Uterus (tissue), 4 donors: ENCODE measurements around the gene UQCRC2. TPM values are rescaled to one million over a fixed set of nuclear protein-coding genes. Genes with fewer than 3 reads are reported as not detected.

Experiments used
- DNase-seq, 2 donors: peaks; one replicate each; pipeline ENCODE4 v3.0.0-alpha.2; 2019 to 2020
- H3K27ac ChIP-seq, 2 donors: fragments of 200-600 bp; sonication (generic); 1 replicate in 1 of 2; 2 replicates in 1 of 2; pipeline ENCODE4 v1.5.1; 2016 to 2018
- H3K27me3 ChIP-seq, 2 donors: fragments of 200-600 bp; sonication (generic); one replicate each; pipeline ENCODE4 v1.5.1; 2018 to 2019; ENCODE audit warnings: control low read depth in 1 of 2
- H3K36me3 ChIP-seq, 2 donors: fragments of 200-600 bp; sonication (generic); one replicate each; pipeline ENCODE4 v1.5.1; 2019; ENCODE audit warnings: control low read depth in 1 of 2
- H3K4me1 ChIP-seq, 2 donors: fragments of 200-600 bp; sonication (generic); one replicate each; pipeline ENCODE4 v1.5.1; 2018 to 2019; ENCODE audit warnings: control low read depth in 1 of 2
- H3K4me3 ChIP-seq, 2 donors: fragments of 200-600 bp; sonication (generic); 1 replicate in 1 of 2; 2 replicates in 1 of 2; pipeline ENCODE4 v1.5.1; 2018 to 2019; ENCODE audit warnings: mild to moderate bottlenecking in 1 of 2
- H3K9me3 ChIP-seq, 2 donors: fragments of 200-600 bp; sonication (generic); one replicate each; pipeline ENCODE4 v1.5.1; 2019; ENCODE audit warnings: control low read depth in 1 of 2
- POLR2A ChIP-seq, 2 donors: fragments of 450-650 bp; IDR thresholded peaks; one replicate each; pipeline ENCODE4 v1.6.1; 2016; ENCODE audit warnings: antibody characterized with exemption in 2 of 2, mild to moderate bottlenecking in 1 of 2, moderate library complexity in 1 of 2
- intact Hi-C: fragments of 100-400 bp; cut with DNase I; formaldehyde crosslinking; loops from one replicate; pipeline ENCODE4 v1.15.1; 2023; ENCODE audit warnings: low total_unique reads
- total RNA-seq, 4 donors: library from RNA; depleted of rRNA in 3 of 4; stranded (reverse); fragments of >200 nt in 3 of 4; gene quantifications; one replicate each; pipeline versions ENCODE4 v1.1.0 to v1.2.4, GENCODE V29; 2014 to 2023
- TF ChIP-seq, protein P1 (sequence below), 4 experiments: fragments of 200-600 bp in 2 of 4; fragments of 450-650 bp in 2 of 4; sonication (generic) in 2 of 4; IDR thresholded peaks; one replicate each; pipeline ENCODE4 v1.5.1; 2016 to 2019; ENCODE audit warnings: antibody characterized with exemption in 4 of 4, mild to moderate bottlenecking in 2 of 4, moderate library complexity in 1 of 4
- donor health status: DM: yes; HTN: yes; CAD: no.

Gene UQCRC2
- total RNA-seq, 4 donors from 2014 or later = 66.8 to 230 (median 152) TPM

DNA sequence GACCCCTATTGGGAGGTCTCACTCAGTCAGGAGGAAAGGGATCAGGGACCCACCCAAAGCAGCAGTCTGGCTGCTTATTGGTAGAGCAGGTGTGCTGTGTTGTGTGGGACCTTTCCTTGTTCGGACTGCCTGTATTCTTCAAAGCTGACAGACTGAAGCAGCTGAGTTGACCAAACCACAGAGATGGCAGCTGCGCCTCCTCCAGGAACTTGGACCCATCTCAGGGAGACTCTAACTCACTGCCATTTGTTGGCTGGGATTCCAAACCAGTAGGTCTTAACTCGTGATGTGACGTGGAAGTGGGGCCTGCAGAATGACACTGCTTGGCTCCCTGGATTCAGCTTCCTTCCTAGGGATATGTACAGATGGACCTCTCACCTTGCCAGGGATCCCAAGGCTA is 9.6 kb upstream of the UQCRC2 start:
- intact Hi-C loops = no loop called here
- Histone ChIP-seq H3K27ac (no peak overlapping the region), H3K4me3 (no peak overlapping the region), H3K36me3 (no peaks in the 10 kb centered on the region), H3K4me1 (no peaks in the 10 kb centered on the region), H3K27me3 (no peaks in the 10 kb centered on the region), H3K9me3 (no peaks in the 10 kb centered on the region)
- no peak for DNase-seq
- TF ChIP-seq, protein P1, sequence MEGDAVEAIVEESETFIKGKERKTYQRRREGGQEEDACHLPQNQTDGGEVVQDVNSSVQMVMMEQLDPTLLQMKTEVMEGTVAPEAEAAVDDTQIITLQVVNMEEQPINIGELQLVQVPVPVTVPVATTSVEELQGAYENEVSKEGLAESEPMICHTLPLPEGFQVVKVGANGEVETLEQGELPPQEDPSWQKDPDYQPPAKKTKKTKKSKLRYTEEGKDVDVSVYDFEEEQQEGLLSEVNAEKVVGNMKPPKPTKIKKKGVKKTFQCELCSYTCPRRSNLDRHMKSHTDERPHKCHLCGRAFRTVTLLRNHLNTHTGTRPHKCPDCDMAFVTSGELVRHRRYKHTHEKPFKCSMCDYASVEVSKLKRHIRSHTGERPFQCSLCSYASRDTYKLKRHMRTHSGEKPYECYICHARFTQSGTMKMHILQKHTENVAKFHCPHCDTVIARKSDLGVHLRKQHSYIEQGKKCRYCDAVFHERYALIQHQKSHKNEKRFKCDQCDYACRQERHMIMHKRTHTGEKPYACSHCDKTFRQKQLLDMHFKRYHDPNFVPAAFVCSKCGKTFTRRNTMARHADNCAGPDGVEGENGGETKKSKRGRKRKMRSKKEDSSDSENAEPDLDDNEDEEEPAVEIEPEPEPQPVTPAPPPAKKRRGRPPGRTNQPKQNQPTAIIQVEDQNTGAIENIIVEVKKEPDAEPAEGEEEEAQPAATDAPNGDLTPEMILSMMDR (IDR thresholded peaks at IDR 0.05) = no peak
- no peak for TF ChIP-seq POLR2A (IDR thresholded peaks at IDR 0.05)

DNA sequence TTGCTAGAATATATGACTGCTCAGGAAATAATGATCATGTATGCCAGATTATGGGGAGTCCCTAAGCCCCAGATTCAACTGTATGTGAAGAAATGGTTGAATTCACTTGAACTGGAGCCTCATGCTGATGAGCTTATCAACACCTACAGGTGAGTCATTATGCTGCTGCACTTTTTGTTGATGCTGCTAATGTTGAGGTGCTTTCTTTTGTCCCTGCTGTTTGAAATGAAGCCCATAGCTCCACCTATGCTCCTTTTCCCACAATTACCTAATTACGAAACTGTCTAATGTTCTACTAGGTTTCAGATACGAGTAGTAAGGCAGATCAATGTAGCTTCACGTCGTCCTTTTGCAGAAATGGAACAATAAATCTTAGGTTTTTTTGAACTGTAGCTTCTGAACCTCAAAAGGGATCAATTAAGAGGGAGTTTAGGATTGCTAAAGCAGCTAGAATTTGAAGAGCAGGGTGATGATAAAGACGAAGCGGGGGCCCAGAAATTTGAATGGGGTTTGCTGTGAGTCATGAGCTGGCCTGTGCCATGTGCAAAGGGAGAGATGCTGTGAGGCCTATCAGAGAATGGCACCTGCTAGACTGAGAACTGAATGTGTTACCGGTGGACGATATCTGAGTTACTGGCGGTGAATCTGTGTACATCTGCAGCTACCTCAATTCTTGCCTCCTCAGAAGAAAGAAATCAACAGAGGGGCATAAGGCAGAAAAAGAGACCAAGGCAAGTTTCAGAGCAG is 6.1 kb upstream of the UQCRC2 start:
- no peaks in the 10 kb centered on the region for H3K27me3 ChIP-seq
- no peak overlapping the region for H3K27ac ChIP-seq
- DNase-seq = no peak
- intact Hi-C loops = no loop called here
- no peaks in the 10 kb centered on the region for H3K9me3 ChIP-seq
- H3K36me3 ChIP-seq = no peaks in the 10 kb centered on the region
- TF ChIP-seq, protein P1 (IDR thresholded peaks at IDR 0.05) = no peak
- no peak for TF ChIP-seq POLR2A (IDR thresholded peaks at IDR 0.05)
- H3K4me3 ChIP-seq = no peak overlapping the region
- no peaks in the 10 kb centered on the region for H3K4me1 ChIP-seq

DNA sequence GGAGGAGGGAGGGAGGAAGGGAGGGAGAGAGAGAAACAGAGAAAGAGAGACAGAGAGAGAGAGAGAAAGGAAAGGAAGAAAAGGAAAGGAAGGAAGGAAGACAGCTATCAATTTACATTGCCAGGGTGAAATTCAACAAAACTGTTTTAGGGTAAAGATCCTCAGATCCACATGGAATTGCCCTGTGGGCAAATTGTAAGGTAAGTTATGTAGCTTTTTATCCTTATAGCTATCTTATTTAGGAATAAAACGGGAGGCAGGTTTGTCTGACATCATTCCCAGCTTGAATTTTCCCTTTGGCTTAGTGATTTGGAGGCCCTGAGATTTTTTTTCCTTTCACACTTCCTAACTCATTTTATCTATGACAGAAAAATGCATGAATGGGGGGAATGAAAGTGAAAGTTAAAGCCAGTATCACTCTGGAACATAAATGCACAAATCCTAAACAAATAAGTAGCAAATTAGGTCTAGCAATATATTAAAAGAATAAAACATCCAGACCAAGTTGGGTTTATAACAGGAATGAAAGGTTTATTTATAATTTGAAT is 3.4 kb upstream of the UQCRC2 start:
- no peak for DNase-seq
- H3K27ac ChIP-seq = no peak overlapping the region
- no peaks in the 10 kb centered on the region for H3K36me3 ChIP-seq
- H3K27me3 ChIP-seq = no peaks in the 10 kb centered on the region
- peaks cover 0 to 5% of the 10 kb centered on the region in 2 donors for H3K4me1 ChIP-seq
- intact Hi-C loops = no loop called here
- no peak overlapping the region for H3K4me3 ChIP-seq
- no peaks in the 10 kb centered on the region for H3K9me3 ChIP-seq
- TF ChIP-seq POLR2A (IDR thresholded peaks at IDR 0.05) = no peak
- TF ChIP-seq, protein P1 (IDR thresholded peaks at IDR 0.05) = no peak

DNA sequence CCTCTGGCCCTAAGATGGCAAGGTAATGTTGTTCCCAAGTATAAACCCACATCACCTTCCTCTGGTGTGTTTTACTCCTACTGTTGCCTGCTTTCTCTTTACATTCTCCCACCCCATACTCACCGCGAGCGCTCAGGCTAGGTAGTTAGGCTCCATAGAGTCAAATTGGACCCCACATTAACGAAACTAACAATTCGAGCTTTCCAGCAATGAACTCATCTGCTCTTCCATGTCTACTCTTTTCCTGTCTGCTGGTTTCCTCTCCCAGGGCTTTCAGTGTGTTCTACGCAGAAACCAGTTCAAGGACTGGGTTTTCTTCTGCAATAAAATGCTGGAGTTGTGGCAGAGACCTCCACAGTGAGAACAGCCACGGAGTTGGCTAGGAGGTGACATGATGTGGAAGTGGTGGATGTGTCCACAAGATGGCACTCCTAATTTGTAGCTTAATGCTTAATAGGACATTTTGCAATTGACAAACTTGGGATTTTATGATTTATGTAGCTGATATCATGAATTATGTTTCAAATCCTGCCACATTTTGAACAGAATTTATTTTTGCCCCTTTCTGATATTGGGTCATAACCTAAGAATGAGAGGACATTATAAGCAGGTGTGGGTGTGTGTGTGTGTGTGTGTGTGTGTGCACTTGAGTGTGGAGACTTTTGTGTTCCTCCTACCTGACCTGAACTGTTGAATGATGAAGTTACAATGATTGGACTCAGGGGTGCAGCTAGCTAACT is 2.2 kb upstream of the UQCRC2 start:
- Histone ChIP-seq H3K9me3 (no peaks in the 10 kb centered on the region), H3K4me3 (no peak overlapping the region), H3K36me3 (no peaks in the 10 kb centered on the region), H3K27ac (no peak overlapping the region), H3K4me1 (peaks cover 0 to 5% of the 10 kb centered on the region in 2 donors), H3K27me3 (no peaks in the 10 kb centered on the region)
- TF ChIP-seq POLR2A (IDR thresholded peaks at IDR 0.05) = no peak
- TF ChIP-seq, protein P1 (IDR thresholded peaks at IDR 0.05) = peak in 2 of 4 experiments; percentile 7 to 8
- no peak for DNase-seq
- intact Hi-C loops = no loop called here
